Mesenchymal stem cell (in vitro differentiated cells and primary cell): ENCODE data around the gene ZNF385A.

Experiments used
- DNase-seq: peaks from one replicate; pipeline ENCODE4 v3.0.0-alpha.2; 2013
- H2AFZ ChIP-seq: one replicate; pipeline ENCODE4 v1.6.1; 2013; ENCODE audit warnings: low read depth, mild to moderate bottlenecking, control low read depth, inconsistent platforms, low read length, moderate library complexity
- H2AK5ac ChIP-seq: 2 replicates; pipeline ENCODE4 v1.6.1; 2013; ENCODE audit warnings: low read length, moderate library complexity, mild to moderate bottlenecking, inconsistent platforms; ENCODE audit not compliant: severe bottlenecking
- H2BK120ac ChIP-seq: one replicate; pipeline ENCODE4 v1.6.1; 2013; ENCODE audit warnings: low read depth, mild to moderate bottlenecking, inconsistent platforms, low read length, moderate library complexity
- H2BK12ac ChIP-seq, 2 experiments: one replicate each; pipeline ENCODE4 v1.6.1; 2013; ENCODE audit warnings: inconsistent platforms in 2 of 2, low read length in 2 of 2, mild to moderate bottlenecking in 2 of 2, moderate library complexity in 2 of 2, control low read depth in 1 of 2
- H2BK15ac ChIP-seq: one replicate; pipeline ENCODE4 v1.6.1; 2013; ENCODE audit warnings: mild to moderate bottlenecking, low read depth, inconsistent platforms; ENCODE audit not compliant: poor library complexity, severe bottlenecking
- H2BK5ac ChIP-seq: 2 replicates; pipeline ENCODE4 v1.6.1; 2013; ENCODE audit warnings: low read depth, mild to moderate bottlenecking, low read length, control low read depth, inconsistent platforms; ENCODE audit not compliant: poor library complexity, severe bottlenecking
- H3K14ac ChIP-seq, 2 experiments: one replicate each; pipeline ENCODE4 v1.6.1; 2013; ENCODE audit warnings: inconsistent platforms in 2 of 2, low read length in 2 of 2, control low read depth in 1 of 2, mild to moderate bottlenecking in 1 of 2, moderate library complexity in 1 of 2
- H3K18ac ChIP-seq, 2 experiments: one replicate each; pipeline ENCODE4 v1.6.1; 2013; ENCODE audit warnings: inconsistent platforms in 2 of 2, low read length in 2 of 2, control low read depth in 1 of 2, low read depth in 1 of 2, mild to moderate bottlenecking in 1 of 2
- H3K23ac ChIP-seq, 2 experiments: one replicate each; pipeline ENCODE4 v1.6.1; 2013; ENCODE audit warnings: inconsistent platforms in 2 of 2, low read length in 2 of 2, mild to moderate bottlenecking in 2 of 2, moderate library complexity in 2 of 2, control low read depth in 1 of 2
- H3K27ac ChIP-seq: 2 replicates; pipeline ENCODE4 v1.5.1; 2013; ENCODE audit warnings: mild to moderate bottlenecking, moderate library complexity, low read length, control low read depth, inconsistent platforms; ENCODE audit not compliant: poor library complexity, severe bottlenecking
- H3K27me3 ChIP-seq, 2 experiments: 2 replicates each; pipeline versions ENCODE4 v1.6.1 to v1.7.0; 2013; ENCODE audit warnings: low read length in 2 of 2, mild to moderate bottlenecking in 2 of 2, moderate library complexity in 2 of 2, control low read depth in 1 of 2, inconsistent platforms in 1 of 2; ENCODE audit not compliant: control insufficient read depth in 1 of 2, insufficient read depth in 1 of 2
- H3K36me3 ChIP-seq, 2 experiments: 2 replicates each; pipeline versions ENCODE4 v1.6.1 to v1.7.0; 2013; ENCODE audit warnings: low read length in 2 of 2, control low read depth in 1 of 2, inconsistent platforms in 1 of 2, low read depth in 1 of 2, mild to moderate bottlenecking in 1 of 2; ENCODE audit not compliant: insufficient read depth in 2 of 2, control insufficient read depth in 1 of 2
- H3K4ac ChIP-seq, 2 experiments: one replicate each; pipeline ENCODE4 v1.6.1; 2013; ENCODE audit warnings: inconsistent platforms in 2 of 2, low read length in 2 of 2, mild to moderate bottlenecking in 2 of 2, moderate library complexity in 2 of 2, control low read depth in 1 of 2, low read depth in 1 of 2
- H3K4me1 ChIP-seq: 2 replicates; pipeline ENCODE4 v1.6.1; 2013; ENCODE audit warnings: low read depth, low read length, control low read depth; ENCODE audit not compliant: control insufficient read depth, insufficient read depth
- H3K4me2 ChIP-seq: 2 replicates; pipeline ENCODE4 v1.6.1; 2013; ENCODE audit warnings: low read length, mild to moderate bottlenecking, inconsistent platforms; ENCODE audit not compliant: poor library complexity, severe bottlenecking
- H3K4me3 ChIP-seq, 2 experiments: 2 replicates each; pipeline versions ENCODE4 v1.5.1 to v1.7.0; 2013; ENCODE audit warnings: low read length in 2 of 2, mild to moderate bottlenecking in 2 of 2, control low read depth in 1 of 2, low read depth in 1 of 2; ENCODE audit not compliant: insufficient read depth in 1 of 2
- H3K79me1 ChIP-seq: replicated peaks from 2 replicates; pipeline ENCODE4 v1.6.1; 2013; ENCODE audit warnings: mild to moderate bottlenecking, control low read depth, low read length, inconsistent platforms; ENCODE audit not compliant: poor library complexity, severe bottlenecking
- H3K9ac ChIP-seq: 2 replicates; pipeline ENCODE4 v1.7.0; 2013; ENCODE audit warnings: mild to moderate bottlenecking, low read length, moderate library complexity
- H3K9me3 ChIP-seq: 2 replicates; pipeline ENCODE4 v1.7.0; 2013; ENCODE audit warnings: mild to moderate bottlenecking, low read length; ENCODE audit not compliant: control insufficient read depth
- H4K8ac ChIP-seq: one replicate; pipeline ENCODE4 v1.6.1; 2013; ENCODE audit warnings: inconsistent platforms, mild to moderate bottlenecking, low read length, moderate library complexity
- H4K91ac ChIP-seq: one replicate; pipeline ENCODE4 v1.6.1; 2013; ENCODE audit warnings: mild to moderate bottlenecking, low read length, inconsistent platforms
- WGBS: methylation state at CpG from one replicate; pipeline ENCODE4 v1.1.7; 2013; ENCODE audit warnings: mixed read lengths; 5-methylcytosine and 5-hydroxymethylcytosine counted together

The ZNF385A gene

GRCh38 chr12:54398218-54398617, 13.7 kb upstream of the ZNF385A start:
- Histone ChIP-seq H2BK12ac (no peak overlapping the region), H3K27me3 (no peaks in the 10 kb centered on the region), H2BK5ac (no peak overlapping the region), H3K4me3 (no peak overlapping the region), H3K79me1 (peaks cover 7% of the 10 kb centered on the region), H2AK5ac (no peak overlapping the region), H3K23ac (no peak overlapping the region), H4K91ac (no peak overlapping the region), H2BK15ac (no peak overlapping the region), H2BK120ac (no peak overlapping the region), H3K4ac (no peak overlapping the region), H3K4me1 (no peaks in the 10 kb centered on the region), H4K8ac (no peak overlapping the region), H3K27ac (no peak overlapping the region), H3K4me2 (no peak overlapping the region), H3K36me3 (peaks cover 70 to 100% of the 10 kb centered on the region in 2 experiments), H3K18ac (no peak overlapping the region), H3K9ac (no peak overlapping the region), H3K9me3 (no peaks in the 10 kb centered on the region), H3K14ac (no peak overlapping the region), H2AFZ (no peak overlapping the region)
- DNase-seq = no peak
- WGBS = 93% methylated on average over 2 of the region's 2 CpGs

- no peak overlapping the region for H3K4me2 ChIP-seq
- no peak overlapping the region for H3K27ac ChIP-seq
- H2BK12ac ChIP-seq = no peak overlapping the region
- H3K23ac ChIP-seq = no peak overlapping the region
- DNase-seq = no peak
- no peaks in the 10 kb centered on the region for H3K9me3 ChIP-seq
- no peak overlapping the region for H4K8ac ChIP-seq
- H3K18ac ChIP-seq = no peak overlapping the region
- H3K27me3 ChIP-seq = no peaks in the 10 kb centered on the region
- H3K9ac ChIP-seq = no peak overlapping the region
- H3K4ac ChIP-seq = no peak overlapping the region
- H2BK5ac ChIP-seq = no peak overlapping the region
- no peak overlapping the region for H2BK15ac ChIP-seq
- no peak overlapping the region for H2BK120ac ChIP-seq
- peaks cover 5% of the 10 kb centered on the region for H3K79me1 ChIP-seq
- H3K14ac ChIP-seq = no peak overlapping the region
- no peak overlapping the region for H2AK5ac ChIP-seq
- H2AFZ ChIP-seq = no peak overlapping the region
- peaks cover 61 to 99% of the 10 kb centered on the region in 2 experiments for H3K36me3 ChIP-seq
- no peak overlapping the region for H4K91ac ChIP-seq
- no peaks in the 10 kb centered on the region for H3K4me1 ChIP-seq
- WGBS = 92% methylated on average over 1 of the region's 1 CpG
- no peak overlapping the region for H3K4me3 ChIP-seq
Measured at GRCh38 chr12:54397157-54397556, 12.6 kb upstream of the ZNF385A start.

GRCh38 chr12:54395545-54395944, 11.0 kb upstream of the ZNF385A start:
- Histone ChIP-seq H3K4ac (no peak overlapping the region), H3K36me3 (peaks cover 45 to 89% of the 10 kb centered on the region in 2 experiments), H3K9ac (peak overlapping the region; percentile 11), H3K14ac (no peak overlapping the region), H3K9me3 (no peaks in the 10 kb centered on the region), H3K4me3 (no peak overlapping the region), H2BK5ac (no peak overlapping the region), H3K23ac (no peak overlapping the region), H2AFZ (no peak overlapping the region), H3K18ac (no peak overlapping the region), H2BK15ac (no peak overlapping the region), H4K8ac (no peak overlapping the region), H3K4me1 (peaks cover 5% of the 10 kb centered on the region), H3K27me3 (no peaks in the 10 kb centered on the region), H3K79me1 (peaks cover 4% of the 10 kb centered on the region), H4K91ac (no peak overlapping the region), H2BK12ac (no peak overlapping the region), H3K4me2 (no peak overlapping the region), H2AK5ac (no peak overlapping the region), H3K27ac (no peak overlapping the region), H2BK120ac (no peak overlapping the region)
- no peak for DNase-seq

- Histone ChIP-seq H3K27ac (no peak overlapping the region), H3K4me2 (no peak overlapping the region), H2BK12ac (no peak overlapping the region), H2BK5ac (no peak overlapping the region), H3K4me1 (peaks cover 9% of the 10 kb centered on the region), H3K18ac (no peak overlapping the region), H4K91ac (no peak overlapping the region), H3K9me3 (no peaks in the 10 kb centered on the region), H3K27me3 (no peaks in the 10 kb centered on the region), H3K79me1 (peaks cover 4% of the 10 kb centered on the region), H3K36me3 (peaks cover 44 to 83% of the 10 kb centered on the region in 2 experiments), H2BK15ac (no peak overlapping the region), H3K4ac (no peak overlapping the region), H3K9ac (peak overlapping the region; percentile 15), H3K14ac (no peak overlapping the region), H4K8ac (no peak overlapping the region), H3K23ac (no peak overlapping the region), H3K4me3 (no peak overlapping the region), H2AFZ (no peak overlapping the region), H2BK120ac (no peak overlapping the region), H2AK5ac (no peak overlapping the region)
- no peak for DNase-seq
- WGBS = 100% methylated on average over 1 of the region's 1 CpG
Measured at GRCh38 chr12:54394986-54395385, 10.5 kb upstream of the ZNF385A start.
